Measurements from ENCODE around the gene DDX3X.

DNA sequence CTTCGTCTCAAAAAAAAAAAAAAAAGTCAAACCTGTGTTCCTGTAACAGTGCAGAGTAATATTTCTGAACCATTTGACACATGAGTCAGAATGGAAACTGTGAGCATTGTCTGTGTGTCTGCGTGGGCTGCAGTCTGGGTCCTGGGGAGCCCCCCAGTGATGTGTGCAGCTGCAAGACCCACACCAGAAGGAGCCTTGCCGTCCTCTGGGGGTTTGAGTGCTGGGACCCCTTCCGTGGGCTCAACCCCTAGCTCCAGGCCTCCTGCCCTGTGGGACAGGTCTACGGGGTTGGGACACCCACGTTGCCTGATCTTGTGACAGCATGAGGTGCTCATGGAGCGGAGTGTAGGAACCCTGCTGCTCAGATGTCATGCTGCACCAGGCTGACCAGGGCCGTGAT lies 43.7 kb downstream of the DDX3X start:
- no peak for TF ChIP-seq SRSF1 (IDR thresholded peaks at IDR 0.05; ENCODE audit: low read depth, low read length)
- TF ChIP-seq, protein P1, sequence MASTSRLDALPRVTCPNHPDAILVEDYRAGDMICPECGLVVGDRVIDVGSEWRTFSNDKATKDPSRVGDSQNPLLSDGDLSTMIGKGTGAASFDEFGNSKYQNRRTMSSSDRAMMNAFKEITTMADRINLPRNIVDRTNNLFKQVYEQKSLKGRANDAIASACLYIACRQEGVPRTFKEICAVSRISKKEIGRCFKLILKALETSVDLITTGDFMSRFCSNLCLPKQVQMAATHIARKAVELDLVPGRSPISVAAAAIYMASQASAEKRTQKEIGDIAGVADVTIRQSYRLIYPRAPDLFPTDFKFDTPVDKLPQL (IDR thresholded peaks at IDR 0.05; ENCODE audit: extremely low read depth, insufficient read length) = no peak
- TF ChIP-seq, protein P2, sequence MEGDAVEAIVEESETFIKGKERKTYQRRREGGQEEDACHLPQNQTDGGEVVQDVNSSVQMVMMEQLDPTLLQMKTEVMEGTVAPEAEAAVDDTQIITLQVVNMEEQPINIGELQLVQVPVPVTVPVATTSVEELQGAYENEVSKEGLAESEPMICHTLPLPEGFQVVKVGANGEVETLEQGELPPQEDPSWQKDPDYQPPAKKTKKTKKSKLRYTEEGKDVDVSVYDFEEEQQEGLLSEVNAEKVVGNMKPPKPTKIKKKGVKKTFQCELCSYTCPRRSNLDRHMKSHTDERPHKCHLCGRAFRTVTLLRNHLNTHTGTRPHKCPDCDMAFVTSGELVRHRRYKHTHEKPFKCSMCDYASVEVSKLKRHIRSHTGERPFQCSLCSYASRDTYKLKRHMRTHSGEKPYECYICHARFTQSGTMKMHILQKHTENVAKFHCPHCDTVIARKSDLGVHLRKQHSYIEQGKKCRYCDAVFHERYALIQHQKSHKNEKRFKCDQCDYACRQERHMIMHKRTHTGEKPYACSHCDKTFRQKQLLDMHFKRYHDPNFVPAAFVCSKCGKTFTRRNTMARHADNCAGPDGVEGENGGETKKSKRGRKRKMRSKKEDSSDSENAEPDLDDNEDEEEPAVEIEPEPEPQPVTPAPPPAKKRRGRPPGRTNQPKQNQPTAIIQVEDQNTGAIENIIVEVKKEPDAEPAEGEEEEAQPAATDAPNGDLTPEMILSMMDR (IDR thresholded peaks at IDR 0.05 in 2 of 3, conservative IDR thresholded peaks at IDR 0.05 in 1 of 3; ENCODE audit: insufficient read depth in 2 of 3, low read depth in 1 of 3, low read length in 3 of 3) = no peak
- TF ChIP-seq PCBP1 (IDR thresholded peaks at IDR 0.05; ENCODE audit: low read depth, low read length, poor library complexity, severe bottlenecking) = no peak
- TF ChIP-seq ZNF699 (CRISPR knock-in tag; IDR thresholded peaks at IDR 0.05; ENCODE audit: insufficient replicate concordance) = no peak
